GM18505 (cell line): ENCODE measurements around the gene PKD1.

Experiments
- ATAC-seq: cut with Tn5 transposase; IDR thresholded peaks from one replicate; pipeline ENCODE4 v1.9.1; 2021; ENCODE audit not compliant: unreplicated experiment
- POLR2A ChIP-seq: IDR thresholded peaks from 4 replicates; pipeline ENCODE4 v1.6.1; 2011; ENCODE audit warnings: borderline replicate concordance; ENCODE audit not compliant: insufficient read depth, insufficient read length; ENCODE audit errors: extremely low read depth

The PKD1 gene

GRCh38 chr16:2076072-2076865, 59.4 kb downstream of the PKD1 start:
- ATAC-seq = no peak
- TF ChIP-seq POLR2A = no peak

DNA sequence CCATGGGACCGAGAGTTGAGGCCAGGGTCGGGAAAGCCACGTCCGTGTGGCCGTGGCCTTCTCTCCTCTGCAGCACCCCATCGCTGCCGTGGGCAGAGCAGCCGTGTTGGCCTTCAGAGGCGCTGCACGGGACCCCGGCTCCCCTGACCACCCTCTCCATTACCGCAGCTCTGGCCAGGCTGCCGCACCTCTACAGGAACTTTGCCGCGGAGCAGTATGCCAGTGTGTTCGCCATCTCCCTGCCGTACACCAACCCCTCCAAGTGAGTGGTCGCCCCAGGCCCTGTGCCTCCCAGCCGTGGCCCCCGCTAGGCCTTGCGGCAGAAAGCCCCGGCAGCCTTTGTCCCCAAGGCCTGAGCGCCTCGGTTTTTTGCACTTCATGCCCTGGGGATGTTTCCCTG, 60.1 kb downstream of the PKD1 start:
- ATAC-seq = no peak
- TF ChIP-seq POLR2A = no peak

- ATAC-seq = no peak
- no peak for TF ChIP-seq POLR2A
Measured at GRCh38 chr16:2074071-2074470, 61.6 kb downstream of the PKD1 start.

- TF ChIP-seq POLR2A = no peak
- ATAC-seq = no peak
Measured at GRCh38 chr16:2072926-2073325, 62.8 kb downstream of the PKD1 start.

- ATAC-seq = no peak
- TF ChIP-seq POLR2A = no peak
Measured at GRCh38 chr16:2071454-2072202, 64.1 kb downstream of the PKD1 start.

DNA sequence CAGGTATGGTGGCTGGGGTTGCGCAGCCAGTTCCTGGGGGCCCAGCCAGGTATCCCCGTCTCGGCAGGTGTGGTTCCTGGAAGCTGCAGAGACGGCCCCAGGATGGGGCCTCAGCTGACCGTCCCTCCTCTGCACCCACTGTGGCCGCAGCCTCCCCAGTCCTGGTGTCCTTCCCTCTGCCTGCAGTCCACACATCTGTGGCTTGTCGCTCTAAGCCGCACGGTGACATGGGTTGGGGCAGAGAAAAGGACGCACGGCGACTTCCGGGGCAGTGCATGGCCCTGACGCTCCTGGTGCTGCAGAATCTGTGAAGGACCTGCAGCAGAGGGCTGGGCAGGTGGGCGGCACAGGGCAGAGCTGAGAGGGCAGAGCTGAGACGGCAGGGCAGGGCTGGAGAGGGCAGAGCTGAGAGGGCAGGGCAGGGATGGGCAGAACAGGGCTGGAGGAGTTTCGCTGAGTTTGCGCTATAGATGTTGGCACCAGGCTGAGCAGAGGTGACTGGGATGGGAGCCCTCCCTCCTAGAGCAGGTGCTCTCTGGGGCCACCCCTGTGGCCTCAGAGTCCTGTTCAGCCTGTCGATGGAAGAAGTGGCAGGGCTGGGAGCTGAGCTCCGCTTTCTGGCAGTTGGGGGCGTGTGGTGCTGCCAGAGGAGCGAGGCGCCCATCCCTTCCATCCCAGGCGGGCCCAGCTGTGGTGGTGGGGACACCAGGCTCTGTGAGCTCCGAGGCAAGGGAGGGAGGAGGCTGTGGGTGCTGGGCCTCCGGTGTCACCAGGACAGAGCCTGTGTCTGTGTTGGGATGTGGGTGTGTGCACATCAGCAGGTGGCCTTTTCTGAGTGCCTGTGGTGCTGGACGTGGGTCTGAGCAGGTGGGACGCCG, 64.9 kb downstream of the PKD1 start:
- ATAC-seq = no peak

GRCh38 chr16:2066139-2066538, 69.6 kb downstream of the PKD1 start:
- TF ChIP-seq POLR2A = no peak
- ATAC-seq = no peak

More for the DNA sequence above, 64.9 kb downstream of the PKD1 start:
- no peak for TF ChIP-seq POLR2A

DNA sequence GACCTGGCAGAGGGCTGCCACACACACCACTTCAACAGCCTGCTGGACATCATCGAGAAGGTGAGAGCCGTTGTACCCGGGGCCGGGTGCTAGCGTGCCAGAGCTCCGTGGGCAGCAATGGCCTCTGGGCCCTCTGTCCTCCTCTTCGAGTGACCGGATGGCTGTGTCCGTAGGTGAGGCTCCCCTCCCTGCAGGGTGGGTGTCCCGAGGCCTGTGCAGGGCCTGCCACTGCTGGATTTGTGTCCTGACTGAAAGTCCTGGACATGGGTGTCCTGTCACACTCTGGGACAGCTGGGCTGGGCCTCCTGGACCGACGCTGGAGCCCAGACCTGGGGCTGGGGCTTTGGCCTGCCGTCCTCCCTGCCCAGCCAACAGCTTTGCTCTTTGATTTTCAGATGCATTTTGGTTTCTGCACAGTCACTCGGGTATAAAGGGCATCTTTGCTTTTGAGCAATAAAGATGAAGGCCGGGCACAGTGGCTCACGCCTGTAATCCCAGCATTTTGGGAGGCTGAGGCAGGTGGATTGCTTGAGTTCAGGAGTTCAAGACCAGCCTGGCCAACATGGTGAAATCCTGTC, 71.2 kb downstream of the PKD1 start:
- ATAC-seq = no peak
- TF ChIP-seq POLR2A = no peak

DNA sequence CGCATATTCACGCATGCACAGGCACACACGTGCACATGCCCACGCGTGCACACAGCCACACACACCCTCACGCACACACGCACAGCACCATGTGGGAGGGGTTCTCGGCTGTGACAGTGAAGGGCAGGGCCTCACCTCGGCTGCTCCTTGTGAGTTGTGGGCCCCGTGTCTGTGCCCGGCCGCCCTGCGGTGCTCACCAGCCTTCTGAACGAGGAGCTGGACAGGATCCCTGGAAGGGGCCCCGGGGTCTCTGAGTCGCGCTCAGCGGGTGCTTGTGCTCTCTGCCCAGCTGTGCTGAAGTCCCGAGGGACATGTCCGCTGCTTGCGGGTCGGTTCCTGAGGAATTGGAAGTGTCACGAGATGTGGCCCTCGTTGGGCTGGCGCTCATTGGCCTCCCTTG, 71.8 kb downstream of the PKD1 start:
- ATAC-seq = no peak
- no peak for TF ChIP-seq POLR2A

- ATAC-seq = no peak
- no peak for TF ChIP-seq POLR2A
Measured at GRCh38 chr16:2062801-2063200, 72.9 kb downstream of the PKD1 start.

DNA sequence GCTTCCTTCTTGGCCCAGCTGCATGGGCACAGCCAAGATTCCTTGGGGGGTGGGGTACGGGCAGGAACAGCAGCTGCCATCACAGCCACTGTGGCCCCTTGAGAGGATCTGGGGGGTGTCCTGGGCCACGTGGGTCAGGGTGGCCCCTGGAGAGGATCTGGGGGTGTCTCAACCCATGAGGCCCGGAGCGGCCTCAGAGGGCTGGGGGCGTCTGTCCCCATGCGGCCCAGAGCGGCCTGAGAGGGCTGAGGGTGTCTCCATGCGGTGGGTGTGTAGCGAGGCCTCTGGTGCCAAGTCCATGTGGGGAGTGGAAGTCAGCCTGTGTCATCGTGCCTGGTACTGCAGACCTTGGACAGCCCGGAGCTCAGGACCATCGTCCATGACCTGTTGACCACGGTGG, 74.2 kb downstream of the PKD1 start:
- TF ChIP-seq POLR2A = no peak

GRCh38 chr16:2061023-2061422, 74.7 kb downstream of the PKD1 start:
- no peak for TF ChIP-seq POLR2A
- no peak for ATAC-seq

More for the DNA sequence above, 74.2 kb downstream of the PKD1 start:
- ATAC-seq = no peak

GRCh38 chr16:2060346-2060745, 75.4 kb downstream of the PKD1 start:
- ATAC-seq = no peak
- TF ChIP-seq POLR2A = no peak
